ENCODE results near the gene WDR74.
A peak's percentile ranks its signal among the peaks of the same experiment; 100 is the strongest.

WDR74 gene

DNA sequence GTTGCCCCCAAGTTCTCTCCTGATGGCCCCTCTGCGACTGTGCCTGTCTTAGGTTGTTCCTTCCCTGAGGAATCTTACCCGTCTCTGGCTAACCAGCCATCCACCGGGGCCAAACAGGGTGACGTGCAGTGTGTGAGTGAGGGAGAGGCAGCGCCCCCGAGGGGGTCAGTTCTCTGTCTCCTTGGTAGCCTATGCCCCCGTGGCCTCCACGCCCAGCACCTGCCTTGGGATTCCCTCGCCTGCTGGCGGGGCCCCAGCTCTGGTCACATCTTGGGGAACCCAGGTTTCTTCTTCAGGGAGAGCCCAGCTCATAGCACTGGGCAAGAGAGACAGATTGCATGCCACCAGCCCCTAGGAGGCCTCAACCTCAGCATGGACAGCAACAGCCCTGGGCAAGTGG is 39.9 kb downstream of the WDR74 start:
- DNase-seq (ENCODE audit: low spot score) = no peak
- FAIRE-seq = no peak

DNA sequence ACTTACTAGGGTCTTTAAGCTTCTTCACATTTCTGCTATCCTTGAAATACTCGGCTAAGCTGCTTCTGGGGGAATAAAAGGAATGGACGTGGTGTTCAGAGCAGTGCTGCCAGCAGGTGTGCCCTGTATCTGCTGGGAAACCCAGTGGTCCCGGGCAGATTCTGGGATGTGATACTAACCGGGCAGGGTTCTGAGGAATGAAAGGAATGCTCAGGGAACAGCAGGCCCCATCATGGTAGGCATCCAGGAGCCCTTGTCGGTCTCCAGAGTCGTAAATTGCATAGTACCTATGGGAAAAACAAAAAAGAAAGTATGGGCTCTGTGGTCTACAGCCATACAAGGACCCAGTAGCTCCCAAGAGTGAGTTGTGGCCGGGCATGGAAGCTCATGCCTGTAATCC is 43.1 kb downstream of the WDR74 start:
- no peak for FAIRE-seq
- DNase-seq (ENCODE audit: low spot score) = no peak

DNA sequence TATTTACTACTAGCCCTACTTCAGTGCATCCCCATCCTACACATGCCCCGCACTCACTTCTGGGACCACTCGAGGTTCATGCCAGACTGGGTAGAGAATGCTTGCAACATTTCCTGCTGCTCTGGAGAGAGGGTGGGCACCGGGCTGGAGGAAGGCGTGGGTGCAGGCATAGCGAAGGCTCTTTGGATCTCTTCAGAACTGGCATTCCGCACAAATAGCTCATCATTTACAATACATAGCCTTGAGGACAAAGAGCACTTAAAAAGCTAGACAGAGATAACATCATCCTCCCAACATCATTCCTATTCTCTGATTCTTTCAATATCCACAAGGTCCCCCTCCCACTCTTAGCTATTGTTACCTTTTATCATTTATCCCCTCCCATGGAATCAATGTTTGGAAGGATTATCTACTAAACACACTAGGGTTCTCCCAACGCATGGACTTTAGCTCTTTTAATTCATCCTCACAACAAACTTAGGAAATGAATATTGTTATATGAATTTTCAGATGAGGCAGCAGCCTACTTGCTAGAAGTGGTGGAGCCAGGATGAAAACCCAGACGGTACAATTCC is 45.1 kb downstream of the WDR74 start:
- FAIRE-seq = no peak
- DNase-seq (ENCODE audit: low spot score) = no peak

DNA sequence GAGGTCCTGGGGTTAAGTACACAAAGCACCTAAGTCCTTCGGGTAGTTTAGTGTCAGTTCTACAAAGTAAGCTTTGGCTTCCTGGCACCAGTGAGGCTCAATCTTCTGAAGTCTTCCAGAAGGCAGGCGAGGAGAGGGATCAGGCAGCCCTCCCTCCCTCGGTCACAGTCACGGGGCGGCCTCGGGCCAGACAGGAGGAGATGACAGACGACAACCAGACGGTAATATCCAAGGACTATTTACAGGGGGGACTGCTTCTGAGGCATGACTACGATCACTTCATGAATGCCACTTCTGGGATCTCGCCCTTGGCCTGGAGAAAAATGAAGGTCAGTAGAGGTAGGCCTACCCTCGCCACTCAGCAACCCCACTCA is 47.2 kb downstream of the WDR74 start:
- peak; percentile 14 for DNase-seq (ENCODE audit: low spot score)
- no peak for FAIRE-seq

DNA sequence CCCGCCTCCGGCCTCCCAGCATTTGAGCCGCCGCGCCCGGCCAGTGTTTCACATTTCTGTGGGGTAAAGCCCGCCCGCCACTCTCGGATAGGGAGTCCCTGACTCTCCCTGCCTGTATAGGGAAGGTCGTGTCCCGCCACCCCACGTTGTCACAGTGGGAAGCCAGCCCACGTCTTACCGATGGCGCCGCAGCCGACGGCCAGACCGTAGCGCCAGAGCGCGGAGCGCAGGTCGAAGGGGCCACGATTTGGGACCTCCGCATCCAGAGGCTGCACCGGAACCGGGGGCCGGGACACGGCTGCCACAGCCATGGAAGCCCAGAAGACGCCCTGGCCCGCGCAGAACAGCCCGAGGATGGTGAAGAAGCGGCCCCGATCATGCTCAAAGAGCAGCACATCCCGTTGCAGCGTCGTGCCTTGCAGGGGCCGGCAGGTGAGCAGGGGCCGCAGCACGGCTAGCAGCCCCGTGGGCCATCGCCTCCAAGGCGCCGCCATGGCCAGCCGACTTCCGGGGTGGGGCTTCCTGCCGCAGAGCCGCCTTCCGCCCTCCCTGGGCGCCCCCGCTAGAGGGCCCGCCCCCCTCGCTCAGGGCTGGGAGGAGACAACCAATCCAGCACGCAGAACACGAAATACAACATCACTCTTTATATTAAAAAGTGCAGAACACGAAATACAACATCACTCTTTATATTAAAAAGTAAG is 47.7 kb downstream of the WDR74 start, which contains the start of gene TMEM223:
TSS of gene TMEM223 (minus strand) at position 506 of the 701 bp plus-strand sequence. CDS start at position 494, 12 bp downstream.
- DNase-seq (ENCODE audit: low spot score) (peak; percentile 93), FAIRE-seq (no peak)

DNA sequence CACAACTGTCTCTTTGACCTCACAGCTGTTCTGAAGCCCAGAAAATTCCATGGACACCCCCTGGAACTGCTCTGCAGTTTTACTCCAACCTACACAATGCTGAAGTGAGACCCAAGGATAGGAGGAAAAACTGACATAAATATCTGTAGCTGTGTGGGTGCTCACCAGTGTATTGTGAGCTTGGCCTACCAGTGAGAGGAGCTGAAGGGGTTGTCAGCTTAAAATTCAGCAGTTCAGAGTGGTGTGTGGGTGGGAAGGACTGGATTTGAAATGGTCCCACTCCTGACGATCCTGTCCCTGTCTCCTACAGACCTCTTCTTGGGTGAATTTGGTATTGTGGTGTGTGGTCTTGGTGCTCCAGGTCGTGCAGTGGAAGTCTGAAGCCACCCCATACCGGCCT is 49.8 kb downstream of the WDR74 start:
- FAIRE-seq (no peak), DNase-seq (ENCODE audit: low spot score) (no peak)

DNA sequence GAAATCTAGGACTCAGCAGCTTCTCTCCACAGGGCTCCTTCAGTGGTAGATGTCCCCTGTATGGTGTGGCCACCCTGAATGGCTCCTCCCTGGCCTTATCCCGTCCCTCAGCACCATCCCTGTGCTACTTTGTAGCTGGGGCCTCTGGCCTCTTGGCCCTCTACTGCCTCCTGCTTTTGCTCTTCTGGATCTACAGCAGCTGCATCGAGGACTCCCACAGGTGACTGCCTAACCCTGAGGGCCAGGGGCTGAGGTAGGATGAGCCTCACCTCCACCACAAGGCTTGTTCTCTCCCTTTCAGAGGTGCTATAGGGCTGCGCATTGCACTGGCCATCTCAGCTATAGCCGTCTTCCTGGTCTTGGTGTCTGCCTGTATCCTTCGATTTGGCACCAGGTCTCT is 50.4 kb downstream of the WDR74 start:
- FAIRE-seq (no peak), DNase-seq (ENCODE audit: low spot score) (no peak)

DNA sequence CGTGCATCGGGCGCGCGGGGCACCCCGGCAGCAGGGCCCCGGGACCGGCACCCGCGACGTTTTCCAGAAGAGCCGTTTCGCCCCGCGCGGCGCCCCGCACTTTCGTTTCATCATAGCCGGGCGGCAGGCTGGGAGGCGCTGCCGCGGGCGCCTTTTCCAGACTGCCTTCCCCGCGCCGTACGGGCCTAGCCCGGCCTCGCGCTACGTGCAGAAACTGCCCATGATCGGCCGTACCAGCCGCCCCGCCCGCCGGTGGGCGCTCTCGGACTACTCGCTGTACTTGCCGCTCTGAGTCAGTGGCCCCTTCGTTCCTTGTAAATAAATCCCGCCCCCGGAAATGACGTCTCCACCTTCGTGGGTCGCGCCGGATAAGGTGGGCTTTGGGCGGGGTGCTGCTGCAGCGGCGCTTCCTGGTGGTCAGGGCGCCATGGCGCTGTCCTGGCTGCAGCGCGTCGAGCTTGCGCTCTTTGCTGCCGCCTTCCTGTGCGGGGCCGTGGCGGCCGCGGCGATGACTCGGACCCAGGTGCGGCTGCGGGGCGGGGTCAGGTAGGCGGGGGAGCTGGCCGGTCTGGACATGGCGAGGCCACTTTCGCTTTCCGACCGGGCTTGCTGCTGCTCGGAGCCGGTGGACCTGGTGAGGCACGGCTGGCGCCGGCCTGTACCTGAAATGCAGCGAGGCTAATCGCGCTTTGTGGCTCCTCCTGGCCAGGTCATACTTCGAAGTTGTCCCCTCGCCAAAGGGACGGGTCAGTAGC is 52.2 kb downstream of the WDR74 start, which contains the start of gene TMEM179B:
TSS of gene TMEM179B (plus strand) at position 398 of the 755 bp plus-strand sequence. CDS start at position 428, 30 bp downstream.
- FAIRE-seq (peak; percentile 68), DNase-seq (ENCODE audit: low spot score) (peak; percentile 96)

DNA sequence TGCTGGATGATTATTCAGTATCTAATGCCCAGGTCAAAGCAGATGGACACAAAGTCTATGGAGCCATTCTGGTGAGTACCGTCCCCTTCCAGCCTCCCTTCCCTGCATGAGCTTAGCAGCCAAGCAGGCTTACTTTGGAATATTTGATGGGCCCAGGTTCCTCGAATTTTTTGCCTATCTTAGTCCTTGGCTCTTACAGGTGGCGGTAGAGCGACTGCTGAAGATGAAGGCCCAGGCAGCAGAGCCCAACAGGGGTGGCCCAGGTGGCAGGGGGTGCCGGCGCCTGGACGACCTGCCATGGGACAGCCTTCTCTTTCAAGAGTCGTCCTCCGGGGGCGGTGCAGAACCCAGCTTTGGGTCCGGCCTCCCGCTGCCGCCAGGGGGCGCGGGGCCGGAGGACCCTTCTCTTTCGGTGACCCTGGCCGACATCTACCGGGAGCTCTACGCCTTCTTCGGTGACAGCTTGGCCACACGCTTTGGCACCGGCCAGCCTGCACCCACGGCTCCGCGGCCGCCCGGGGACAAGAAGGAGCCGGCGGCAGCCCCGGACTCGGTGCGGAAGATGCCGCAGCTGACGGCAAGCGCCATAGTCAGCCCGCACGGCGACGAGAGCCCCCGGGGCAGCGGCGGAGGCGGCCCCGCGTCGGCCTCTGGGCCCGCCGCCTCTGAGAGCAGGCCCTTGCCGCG is 52.9 kb downstream of the WDR74 start:
- DNase-seq (ENCODE audit: low spot score) (peak; percentile 90), FAIRE-seq (no peak)

Measured in urothelium cell line (cell line).